MCF 10A (cell line): ENCODE data around the gene SSBP4. TPM values are rescaled to one million over a fixed set of nuclear protein-coding genes. Genes with fewer than 3 reads are reported as not detected.

Experiments
- BruUV-seq: library from RNA; stranded (reverse); fragments of 400-500 nt; replicated peaks from 2 replicates; lab custom pipeline; 2021; lab: Mats Ljungman, UMichigan
- CTCF ChIA-PET: fragments of 300-600 bp; sonication (Branson Sonifier 250); formaldehyde crosslinking; extraction: SDS; loops from one replicate; lab custom pipeline; 2021; ENCODE audit warnings: antibody characterized with exemption, inconsistent platforms; lab: Yijun Ruan, JAX
- POLR2A ChIA-PET: fragments of 300-600, 350-650 bp; sonication (Branson Sonifier 250); formaldehyde crosslinking; extraction: SDS; loops from one replicate; lab custom pipeline; 2020; ENCODE audit warnings: antibody characterized with exemption, inconsistent platforms; lab: Yijun Ruan, JAX
- DNase-seq: peaks from one replicate; pipeline ENCODE4 v3.0.0-alpha.2; 2018; ENCODE audit not compliant: unreplicated experiment
- H3K27ac Mint-ChIP-seq: one replicate; pipeline ENCODE4 v1.8.0; 2022; ENCODE audit warnings: mild to moderate bottlenecking, low read depth, mixed read lengths; ENCODE audit not compliant: unreplicated experiment
- H3K27me3 Mint-ChIP-seq: one replicate; pipeline ENCODE4 v1.8.0; 2022; ENCODE audit warnings: mixed read lengths; ENCODE audit not compliant: insufficient read depth, unreplicated experiment
- H3K36me3 Mint-ChIP-seq: one replicate; pipeline ENCODE4 v1.8.0; 2022; ENCODE audit warnings: mild to moderate bottlenecking, moderate library complexity, mixed read lengths; ENCODE audit not compliant: insufficient read depth, unreplicated experiment
- H3K4me1 Mint-ChIP-seq: one replicate; pipeline ENCODE4 v1.8.0; 2022; ENCODE audit warnings: mixed read lengths; ENCODE audit not compliant: insufficient read depth, unreplicated experiment
- H3K4me3 Mint-ChIP-seq: one replicate; pipeline ENCODE4 v1.8.0; 2022; ENCODE audit warnings: mild to moderate bottlenecking, moderate library complexity, mixed read lengths; ENCODE audit not compliant: unreplicated experiment
- H3K9me3 Mint-ChIP-seq: one replicate; pipeline ENCODE4 v1.8.0; 2022; ENCODE audit warnings: mixed read lengths; ENCODE audit not compliant: unreplicated experiment
- CTCF ChIP-seq: fragments of 200-600 bp; IDR thresholded peaks from one replicate; pipeline ENCODE4 v1.8.0; 2022; ENCODE audit warnings: antibody characterized with exemption, mild to moderate bottlenecking; ENCODE audit not compliant: unreplicated experiment
- intact Hi-C: fragments of 100-400 bp; cut with micrococcal nuclease; formaldehyde crosslinking; loops from 2 replicates; pipeline ENCODE4 v1.14.1; 2022
- total RNA-seq: library from RNA; stranded (reverse); gene quantifications from 2 replicates; pipeline ENCODE4 v1.2.3, GENCODE V29; 2022

SSBP4 gene
- total RNA-seq, 1 experiment from 2014 or later = 26.3 TPM

GRCh38 chr19:18427080-18427742 lies 8.0 kb downstream of the SSBP4 start:
- Mint-ChIP-seq H3K27me3 (no peaks in the 10 kb centered on the region), H3K36me3 (no peaks in the 10 kb centered on the region), H3K9me3 (no peaks in the 10 kb centered on the region), H3K4me3 (no peak overlapping the region), H3K27ac (no peak overlapping the region), H3K4me1 (peaks cover 15% of the 10 kb centered on the region)
- BruUV-seq = no TSS peak
- intact Hi-C loops = no loop called here
- POLR2A ChIA-PET = no interaction called here
- no peak for DNase-seq
- CTCF ChIA-PET = no interaction called here
- TF ChIP-seq CTCF = no peak

DNA sequence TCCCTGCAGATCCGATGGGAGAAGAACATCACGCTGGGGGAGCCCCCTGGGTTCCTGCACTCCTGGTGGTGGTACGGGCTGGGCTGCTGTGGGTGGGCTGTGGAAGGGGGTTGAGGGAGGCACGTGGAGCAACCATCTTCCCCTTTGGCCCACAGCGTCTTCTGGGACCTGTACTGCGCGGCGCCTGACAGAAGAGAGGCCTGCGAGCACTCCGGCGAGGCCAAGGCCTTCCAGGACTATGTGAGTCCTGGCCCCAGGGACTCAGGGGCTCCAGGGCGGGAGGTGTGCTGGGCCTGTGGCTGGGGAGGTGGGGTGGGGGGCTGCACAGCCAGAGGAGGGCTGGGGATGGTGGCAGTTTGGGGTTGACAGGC lies 8.5 kb downstream of the SSBP4 start:
- TF ChIP-seq CTCF = no peak
- no peaks in the 10 kb centered on the region for H3K27me3 Mint-ChIP-seq
- no peak overlapping the region for H3K27ac Mint-ChIP-seq
- H3K36me3 Mint-ChIP-seq = no peaks in the 10 kb centered on the region
- POLR2A ChIA-PET = no interaction called here
- DNase-seq = no peak
- no TSS peak for BruUV-seq
- peaks cover 14% of the 10 kb centered on the region for H3K4me1 Mint-ChIP-seq
- H3K9me3 Mint-ChIP-seq = no peaks in the 10 kb centered on the region
- no peak overlapping the region for H3K4me3 Mint-ChIP-seq
- intact Hi-C loops = no loop called here
- CTCF ChIA-PET = no interaction called here

DNA sequence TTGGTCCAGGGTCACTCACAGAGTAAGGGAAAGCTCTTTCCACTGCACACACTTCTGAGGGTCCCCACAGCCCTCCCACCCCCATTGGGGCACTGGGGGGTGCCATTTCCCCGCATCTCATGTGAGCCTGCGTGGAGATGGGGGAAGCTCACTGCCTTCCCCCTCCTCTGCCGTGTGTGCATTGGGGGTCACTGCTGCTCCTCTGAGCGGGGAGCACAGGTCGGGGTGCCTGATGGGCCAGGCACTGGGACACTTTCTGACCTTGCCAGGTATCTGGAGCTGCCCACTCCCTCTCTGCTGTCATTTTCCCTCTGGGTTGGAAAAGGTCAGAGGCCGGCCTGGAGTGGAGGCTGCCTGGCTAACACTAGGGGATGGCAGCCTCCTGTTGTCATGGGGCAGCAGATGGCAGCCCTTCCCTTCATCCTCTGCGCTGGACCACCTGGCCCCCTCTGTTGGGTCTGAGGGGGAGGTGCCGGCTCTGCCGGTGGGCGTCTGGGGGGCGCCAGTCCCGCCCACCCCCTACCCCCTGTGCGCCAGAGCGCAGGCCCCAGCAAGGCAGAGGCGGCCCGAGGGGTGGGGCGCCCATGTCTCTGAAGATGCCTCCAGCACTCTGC lies 9.1 kb downstream of the SSBP4 start:
- no peaks in the 10 kb centered on the region for H3K36me3 Mint-ChIP-seq
- TF ChIP-seq CTCF = no peak
- no peak overlapping the region for H3K27ac Mint-ChIP-seq
- H3K9me3 Mint-ChIP-seq = no peaks in the 10 kb centered on the region
- no peak for DNase-seq
- no peak overlapping the region for H3K4me3 Mint-ChIP-seq
- BruUV-seq = no TSS peak
- no peaks in the 10 kb centered on the region for H3K27me3 Mint-ChIP-seq
- peaks cover 9% of the 10 kb centered on the region for H3K4me1 Mint-ChIP-seq
- ChIA-PET CTCF (no interaction called here), POLR2A (no interaction called here)
- intact Hi-C loops = no loop called here

DNA sequence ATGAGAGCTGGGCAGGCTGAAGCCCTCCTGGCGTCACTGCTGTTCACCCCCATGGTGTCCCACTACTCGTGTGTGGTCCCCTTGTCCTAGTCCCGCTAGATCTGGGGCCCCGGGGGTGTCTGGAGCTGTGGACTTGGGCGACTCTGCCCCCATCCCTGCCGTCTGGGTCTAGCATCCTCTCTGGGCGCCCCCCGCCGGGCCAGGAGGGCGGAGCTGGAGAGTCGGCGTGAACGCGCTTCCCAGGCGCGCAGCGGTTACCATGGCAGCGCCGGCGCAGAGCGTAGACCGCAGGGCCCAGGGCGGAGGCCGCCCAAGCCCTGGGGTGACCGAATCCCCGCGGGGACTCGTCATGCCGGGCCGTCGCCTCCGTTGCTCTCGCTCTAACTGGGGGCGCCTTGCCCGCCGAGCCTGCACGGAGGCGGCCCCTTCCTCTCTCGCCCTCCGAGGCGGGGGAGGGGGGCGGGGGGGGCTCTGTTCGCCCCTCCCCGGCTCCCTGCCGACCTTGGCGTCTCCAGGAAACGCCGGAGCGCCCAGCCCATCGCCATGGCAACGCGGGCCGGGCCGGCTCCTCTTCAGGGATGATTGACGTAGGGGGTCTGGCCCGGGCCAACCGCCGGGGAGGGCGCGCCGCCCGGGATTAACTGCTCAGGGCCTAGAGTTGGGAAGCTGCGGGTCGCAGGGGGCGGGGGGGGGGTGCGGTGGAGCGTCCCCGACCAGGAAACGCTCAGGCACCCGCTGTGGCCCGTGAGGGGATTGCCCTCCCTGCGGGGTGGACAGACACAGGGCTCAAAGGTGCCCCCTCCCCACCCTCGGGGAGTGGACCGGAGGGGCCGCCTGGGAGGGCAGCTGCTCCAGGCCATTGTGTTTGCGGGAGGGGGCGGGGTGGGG lies 9.8 kb downstream of the SSBP4 start:
- Mint-ChIP-seq H3K27ac (no peak overlapping the region), H3K36me3 (peaks cover under 1% of the 10 kb centered on the region), H3K9me3 (no peaks in the 10 kb centered on the region), H3K27me3 (no peaks in the 10 kb centered on the region), H3K4me3 (no peak overlapping the region), H3K4me1 (peaks cover 8% of the 10 kb centered on the region)
- POLR2A ChIA-PET = no interaction called here
- no TSS peak for BruUV-seq
- intact Hi-C loops = no loop called here
- no peak for TF ChIP-seq CTCF
- CTCF ChIA-PET = interaction anchor here (0.6 kb wide), 1 partner anchor 75 kb away, joined by 3 read pairs; no protein-coding TSS in a partner anchor
- DNase-seq = no peak
